Endothelial cell of hepatic sinusoid (primary cell): ENCODE results near the gene RAC3.

Source experiments
- in situ Hi-C: cut with HindIII; loops from 2 replicates; pipeline ENCODE4 v1.10.0; 2017; ENCODE audit warnings: low sequenced_read_pairs

The RAC3 gene

GRCh38 chr17:81998691-81999438, 32.6 kb upstream of the RAC3 start:
- in situ Hi-C loops, result no loop called here

- in situ Hi-C loops, result no loop called here
Observed at GRCh38 chr17:81999587-81999975, 31.9 kb upstream of the RAC3 start.

- in situ Hi-C loops, result no loop called here
Observed at GRCh38 chr17:81999976-82000802, 31.3 kb upstream of the RAC3 start.

- in situ Hi-C loops, result no loop called here
Observed at GRCh38 chr17:82000803-82001570, 30.5 kb upstream of the RAC3 start.

GRCh38 chr17:82001571-82002056, 29.9 kb upstream of the RAC3 start:
- in situ Hi-C loops, result no loop called here

GRCh38 chr17:82003411-82004381, 27.8 kb upstream of the RAC3 start:
- in situ Hi-C loops, result no loop called here

GRCh38 chr17:82004517-82005455, 26.7 kb upstream of the RAC3 start:
- in situ Hi-C loops, result no loop called here

GRCh38 chr17:82005701-82006348, 25.7 kb upstream of the RAC3 start:
- in situ Hi-C loops, result no loop called here

GRCh38 chr17:82006468-82007227, 24.8 kb upstream of the RAC3 start:
- in situ Hi-C loops, result no loop called here

- in situ Hi-C loops, result no loop called here
Observed at GRCh38 chr17:82007228-82007494, 24.3 kb upstream of the RAC3 start.

- in situ Hi-C loops, result no loop called here
Observed at GRCh38 chr17:82007495-82008257, 23.8 kb upstream of the RAC3 start.

- in situ Hi-C loops, result no loop called here
Observed at GRCh38 chr17:82008258-82008940, 23.1 kb upstream of the RAC3 start.

- in situ Hi-C loops, result no loop called here
Observed at GRCh38 chr17:82008941-82009405, 22.5 kb upstream of the RAC3 start.

- in situ Hi-C loops, result no loop called here
Observed at GRCh38 chr17:82009413-82009812, 22.1 kb upstream of the RAC3 start.

GRCh38 chr17:82010575-82011525, 20.6 kb upstream of the RAC3 start:
- in situ Hi-C loops, result loop anchor here (10.0 kb wide), 1 partner anchor 404 kb away; the partner anchor contains the start of genes HEXD and OGFOD3
